Retinal pigment epithelial cell (primary cell): ENCODE data around the gene FAM20B.
A peak's percentile ranks its signal among the peaks of the same experiment; 100 is the strongest.

Experiments used
- DNase-seq: peaks from one replicate; pipeline ENCODE4 v3.0.0-alpha.2; 2010; ENCODE audit warnings: low read depth
- H3K4me3 ChIP-seq: 2 replicates; pipeline ENCODE4 v1.5.1; 2011; ENCODE audit warnings: mild to moderate bottlenecking, low read length, control low read depth, moderate library complexity
- TF ChIP-seq, protein P1 (sequence below): conservative IDR thresholded peaks from 2 replicates; pipeline ENCODE4 v1.5.1; 2011; ENCODE audit warnings: low read depth, low read length, control low read depth, inconsistent platforms

The FAM20B gene

GRCh38 chr1:179105393-179105792 lies 79.7 kb downstream of the FAM20B start:
- H3K4me3 ChIP-seq, result no peak overlapping the region
- TF ChIP-seq, protein P1, sequence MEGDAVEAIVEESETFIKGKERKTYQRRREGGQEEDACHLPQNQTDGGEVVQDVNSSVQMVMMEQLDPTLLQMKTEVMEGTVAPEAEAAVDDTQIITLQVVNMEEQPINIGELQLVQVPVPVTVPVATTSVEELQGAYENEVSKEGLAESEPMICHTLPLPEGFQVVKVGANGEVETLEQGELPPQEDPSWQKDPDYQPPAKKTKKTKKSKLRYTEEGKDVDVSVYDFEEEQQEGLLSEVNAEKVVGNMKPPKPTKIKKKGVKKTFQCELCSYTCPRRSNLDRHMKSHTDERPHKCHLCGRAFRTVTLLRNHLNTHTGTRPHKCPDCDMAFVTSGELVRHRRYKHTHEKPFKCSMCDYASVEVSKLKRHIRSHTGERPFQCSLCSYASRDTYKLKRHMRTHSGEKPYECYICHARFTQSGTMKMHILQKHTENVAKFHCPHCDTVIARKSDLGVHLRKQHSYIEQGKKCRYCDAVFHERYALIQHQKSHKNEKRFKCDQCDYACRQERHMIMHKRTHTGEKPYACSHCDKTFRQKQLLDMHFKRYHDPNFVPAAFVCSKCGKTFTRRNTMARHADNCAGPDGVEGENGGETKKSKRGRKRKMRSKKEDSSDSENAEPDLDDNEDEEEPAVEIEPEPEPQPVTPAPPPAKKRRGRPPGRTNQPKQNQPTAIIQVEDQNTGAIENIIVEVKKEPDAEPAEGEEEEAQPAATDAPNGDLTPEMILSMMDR, result peak; percentile 58
- no peak for DNase-seq

DNA sequence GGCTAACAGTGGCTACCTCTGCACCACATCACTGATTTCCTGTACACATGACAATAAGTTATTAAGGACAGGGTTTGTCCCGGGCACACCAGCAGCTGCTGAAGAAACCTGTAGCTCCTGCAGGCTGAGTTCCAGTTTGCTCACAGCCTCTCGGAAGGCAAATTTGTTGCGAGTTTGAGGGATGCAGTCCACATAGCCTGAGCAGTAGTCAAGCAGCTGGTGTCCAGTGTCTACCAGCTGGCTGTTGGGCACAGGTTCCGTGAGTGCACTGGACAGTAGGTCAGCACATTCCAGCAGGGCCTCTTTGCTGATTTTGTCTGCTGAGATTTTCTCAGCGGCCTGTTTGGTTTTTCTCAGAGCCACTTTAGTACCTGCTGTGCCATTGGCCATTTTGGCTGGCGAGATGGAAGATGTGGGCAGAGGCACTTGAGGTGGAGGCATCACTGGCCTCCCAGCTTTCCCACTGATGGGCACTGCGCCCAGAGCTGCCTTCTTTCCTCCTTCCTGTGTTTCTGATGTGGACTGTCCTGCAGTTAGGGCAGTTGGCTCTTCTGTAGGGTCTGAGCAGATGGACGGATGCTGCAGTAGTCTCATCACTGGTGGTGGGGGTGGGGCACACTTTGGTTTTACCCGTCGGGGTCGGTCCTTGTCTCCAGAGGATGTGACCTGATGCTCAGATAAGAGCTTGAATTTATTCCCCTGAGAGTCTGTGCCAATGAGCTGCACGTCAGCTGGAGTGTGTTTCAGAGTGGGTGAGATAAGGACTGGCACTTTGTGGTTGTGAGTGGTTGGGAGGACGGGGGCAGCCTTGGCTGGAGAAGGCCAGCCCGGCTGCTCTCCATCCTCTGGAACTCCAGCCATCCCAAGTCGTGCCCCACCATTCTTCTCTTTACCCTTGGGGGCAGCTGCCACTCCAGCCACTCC lies 82.3 kb downstream of the FAM20B start:
- no peak for DNase-seq
- TF ChIP-seq, protein P1, result no peak
- no peak overlapping the region for H3K4me3 ChIP-seq

DNA sequence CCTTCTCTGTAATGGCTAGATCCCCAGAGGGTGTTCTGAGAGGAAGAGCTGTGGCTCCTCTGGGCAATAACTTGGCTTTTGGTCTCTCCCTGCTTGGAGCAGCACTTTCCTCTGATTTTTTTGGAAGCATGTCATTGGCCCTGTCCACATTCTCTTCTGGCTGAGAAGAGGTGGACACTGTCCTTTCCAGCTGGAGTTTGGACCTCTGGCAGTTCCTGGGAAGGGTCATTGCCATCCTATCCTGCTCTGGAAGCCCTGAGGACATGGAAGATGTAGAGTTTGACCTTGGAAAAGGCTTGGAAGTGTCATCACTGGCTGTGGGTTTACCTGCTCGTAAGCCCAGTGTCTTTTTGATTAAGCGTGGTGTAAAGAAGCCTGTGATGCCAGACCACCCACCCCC lies 83.0 kb downstream of the FAM20B start:
- TF ChIP-seq, protein P1, result no peak
- DNase-seq, result no peak
- no peak overlapping the region for H3K4me3 ChIP-seq

GRCh38 chr1:179115181-179115580 lies 89.5 kb downstream of the FAM20B start:
- TF ChIP-seq, protein P1, result no peak
- DNase-seq, result no peak
- H3K4me3 ChIP-seq, result no peak overlapping the region

DNA sequence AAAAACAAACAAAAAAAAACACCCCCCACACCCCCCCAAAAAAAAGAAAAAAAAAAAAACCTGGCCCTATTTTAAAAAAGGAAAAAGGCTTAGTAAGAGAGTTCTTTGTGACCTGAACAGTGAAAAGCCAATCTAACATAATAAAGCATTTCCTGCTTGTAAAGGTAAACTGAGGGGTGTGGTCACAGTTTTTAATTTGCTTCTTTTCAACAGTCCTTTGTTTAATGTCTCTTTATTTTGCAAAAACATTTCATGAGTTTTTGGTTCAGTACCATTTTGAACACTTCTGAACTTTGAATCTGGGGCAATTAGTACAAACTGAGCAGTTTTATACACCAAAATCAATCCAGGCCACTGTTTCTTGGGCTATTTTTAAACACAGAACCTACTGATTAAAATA lies 93.8 kb downstream of the FAM20B start:
- TF ChIP-seq, protein P1, result no peak
- H3K4me3 ChIP-seq, result no peak overlapping the region
- no peak for DNase-seq

DNA sequence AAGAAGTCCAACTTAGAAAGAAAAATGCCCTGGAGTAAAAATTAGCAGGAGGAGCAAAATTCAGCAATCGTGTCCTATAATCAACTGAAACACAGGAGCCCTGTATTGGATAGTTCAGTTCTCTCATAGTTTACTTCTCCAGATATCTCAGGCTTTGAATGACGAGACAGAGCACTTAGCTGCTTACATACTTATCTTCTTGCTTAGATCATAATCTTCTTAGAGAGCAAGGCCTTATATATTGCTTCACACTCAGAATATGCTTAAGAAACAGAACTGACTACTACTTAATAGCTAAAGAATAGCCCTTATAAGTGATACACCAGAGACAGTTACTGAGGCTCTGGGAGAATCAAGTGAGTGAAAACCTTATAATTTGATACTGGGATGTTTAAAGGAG lies 95.0 kb downstream of the FAM20B start:
- no peak overlapping the region for H3K4me3 ChIP-seq
- TF ChIP-seq, protein P1, result no peak

More for the DNA sequence above, 95.0 kb downstream of the FAM20B start:
- no peak for DNase-seq
